Mucosa of descending colon (tissue), 3 donors: ENCODE data around the gene KNG1. TPM values are rescaled to one million over a fixed set of nuclear protein-coding genes. Genes with fewer than 3 reads are reported as not detected.

ENCODE experiments used
- ATAC-seq: fragments of 200-7000 bp; cut with Tn5 transposase; one replicate; pipeline ENCODE4 v1.9.1; 2020; ENCODE audit warnings: mild to moderate bottlenecking, moderate library complexity
- DNase-seq, 3 donors: peaks; one replicate each; pipeline ENCODE4 v3.0.0-alpha.2; 2020
- H3K36me3 ChIP-seq: fragments of 200-600 bp; one replicate; pipeline ENCODE4 v1.8.0; 2021; ENCODE audit warnings: low read depth, mild to moderate bottlenecking
- H3K4me1 ChIP-seq: fragments of 200-600 bp; one replicate; pipeline ENCODE4 v1.8.0; 2021; ENCODE audit warnings: low read depth, mild to moderate bottlenecking
- H3K4me3 ChIP-seq: fragments of 200-600 bp; one replicate; pipeline ENCODE4 v1.8.0; 2021; ENCODE audit warnings: mild to moderate bottlenecking
- H3K9me3 ChIP-seq: fragments of 200-600 bp; one replicate; pipeline ENCODE4 v1.8.0; 2021; ENCODE audit warnings: mild to moderate bottlenecking
- CTCF ChIP-seq: fragments of 200-600 bp; IDR thresholded peaks from one replicate; pipeline ENCODE4 v1.8.0; 2022; ENCODE audit warnings: antibody characterized with exemption, mild to moderate bottlenecking
- intact Hi-C, 2 donors: fragments of 100-400 bp; cut with DNase I in 1 of 2; cut with micrococcal nuclease in 1 of 2; formaldehyde crosslinking; loops; one replicate each; pipeline versions ENCODE4 v1.11.0 to v1.11.1; 2022; cut with DNase I, micrococcal nuclease
- total RNA-seq, 3 donors: library from RNA; stranded (reverse); fragmentation: NEBNext Ultra II Directional in 2 of 3; extraction: Animal tissue kit (Norgen Biotek cat#: 25700) in 2 of 3; gene quantifications; one replicate each; pipeline versions ENCODE4 v1.2.1 to v1.2.4, GENCODE V29; 2021 to 2023
- donor health status: DM: no; HTN: no; CAD: no; lungs with moderate emphysema.
- donor health status: DM: no; HTN: no; CAD: no.
- donor health status: DM: no; HTN: yes; CAD: no.

Gene KNG1
- total RNA-seq, 3 donors from 2014 or later, result 0.12 to 3.2 (median 0.44) TPM

- Histone ChIP-seq H3K9me3 (no peaks in the 10 kb centered on the region), H3K4me3 (no peak overlapping the region), H3K36me3 (no peaks in the 10 kb centered on the region), H3K4me1 (no peaks in the 10 kb centered on the region)
- ATAC-seq, result no peak
- DNase-seq, result no peak
- no peak for TF ChIP-seq CTCF
- intact Hi-C loops, result no loop called here
These were observed 3.0 kb downstream of the KNG1 start for GRCh38 chr3:186719945-186720739.

- ATAC-seq, result peak; percentile 85
- peak in 2 of 3 donors; percentile 33 to 39 for DNase-seq
These were observed 5.3 kb downstream of the KNG1 start for GRCh38 chr3:186722457-186722856.

GRCh38 chr3:186724911-186725310, 7.8 kb downstream of the KNG1 start:
- no peak for TF ChIP-seq CTCF
- no peak for ATAC-seq
- H3K9me3 ChIP-seq, result no peaks in the 10 kb centered on the region
- H3K36me3 ChIP-seq, result no peaks in the 10 kb centered on the region
- no peak overlapping the region for H3K4me3 ChIP-seq
- no peak for DNase-seq
- intact Hi-C loops, result no loop called here
- no peaks in the 10 kb centered on the region for H3K4me1 ChIP-seq

More at GRCh38 chr3:186722457-186722856, 5.3 kb downstream of the KNG1 start:
- Histone ChIP-seq H3K9me3 (no peaks in the 10 kb centered on the region), H3K36me3 (no peaks in the 10 kb centered on the region), H3K4me1 (no peaks in the 10 kb centered on the region), H3K4me3 (no peak overlapping the region)
- no peak for TF ChIP-seq CTCF
- intact Hi-C loops, result no loop called here

- no peak for ATAC-seq
- no peak for DNase-seq
- H3K4me3 ChIP-seq, result no peak overlapping the region
- H3K9me3 ChIP-seq, result no peaks in the 10 kb centered on the region
- no peaks in the 10 kb centered on the region for H3K36me3 ChIP-seq
- TF ChIP-seq CTCF, result no peak
- intact Hi-C loops, result no loop called here
- no peaks in the 10 kb centered on the region for H3K4me1 ChIP-seq
These were observed 15.1 kb downstream of the KNG1 start for GRCh38 chr3:186732169-186732766.

- H3K9me3 ChIP-seq, result no peaks in the 10 kb centered on the region
- no peak for ATAC-seq
- peaks cover 16% of the 10 kb centered on the region for H3K4me1 ChIP-seq
- TF ChIP-seq CTCF, result no peak
- no peak for DNase-seq
- no peak overlapping the region for H3K4me3 ChIP-seq
- no peaks in the 10 kb centered on the region for H3K36me3 ChIP-seq
- intact Hi-C loops, result no loop called here
These were observed 25.6 kb downstream of the KNG1 start for GRCh38 chr3:186742618-186743380.
